Liver (tissue), 9 donors: ENCODE results near the gene RND3. TPM values are rescaled to one million over a fixed set of nuclear protein-coding genes. Genes with fewer than 3 reads are reported as not detected.

Experiments
- DNase-seq: peaks from one replicate; pipeline ENCODE4 v3.0.0-alpha.2; 2017; ENCODE audit warnings: low spot score
- H3K27ac ChIP-seq, 2 donors: one replicate each; pipeline ENCODE4 v1.7.0; 2013; ENCODE audit warnings: inconsistent platforms in 2 of 2, low read length in 2 of 2, control low read depth in 1 of 2, low read depth in 1 of 2, mild to moderate bottlenecking in 1 of 2
- H3K27me3 ChIP-seq, 4 donors: one replicate each; pipeline versions ENCODE4 v1.6.1 to v1.7.0; 2013; ENCODE audit warnings: low read length in 3 of 4, inconsistent platforms in 1 of 4, mild to moderate bottlenecking in 1 of 4, moderate library complexity in 1 of 4; ENCODE audit not compliant: control insufficient read depth in 4 of 4, insufficient read depth in 4 of 4
- H3K36me3 ChIP-seq, 4 donors: one replicate each; pipeline versions ENCODE4 v1.6.1 to v1.7.0; 2013; ENCODE audit warnings: low read length in 3 of 4, mild to moderate bottlenecking in 3 of 4, low read depth in 1 of 4, moderate library complexity in 1 of 4; ENCODE audit not compliant: control insufficient read depth in 4 of 4, insufficient read depth in 3 of 4
- H3K4me1 ChIP-seq, 4 donors: one replicate each; pipeline versions ENCODE4 v1.6.1 to v1.7.0; 2013; ENCODE audit warnings: low read length in 3 of 4, mild to moderate bottlenecking in 3 of 4, moderate library complexity in 1 of 4; ENCODE audit not compliant: control insufficient read depth in 4 of 4, insufficient read depth in 4 of 4
- H3K4me3 ChIP-seq, 3 donors: one replicate each; pipeline versions ENCODE4 v1.6.1 to v1.7.0; 2013; ENCODE audit warnings: low read length in 3 of 3, control low read depth in 1 of 3, low read depth in 1 of 3, mild to moderate bottlenecking in 1 of 3
- H3K9ac ChIP-seq, 2 donors: one replicate each; pipeline ENCODE4 v1.7.0; 2013; ENCODE audit warnings: low read length in 2 of 2, mild to moderate bottlenecking in 2 of 2, moderate library complexity in 2 of 2, control low read depth in 1 of 2, low read depth in 1 of 2
- H3K9me3 ChIP-seq, 4 donors: one replicate each; pipeline versions ENCODE4 v1.6.1 to v1.7.0; 2013; ENCODE audit warnings: low read length in 3 of 4; ENCODE audit not compliant: control insufficient read depth in 4 of 4
- ATF3 ChIP-seq: IDR thresholded peaks from 2 replicates; pipeline ENCODE4 v1.6.1; 2016; ENCODE audit warnings: antibody characterized with exemption
- CTCF ChIP-seq: fragments of 150-350 bp; IDR thresholded peaks from 2 replicates; pipeline ENCODE4 v1.5.1; 2017; ENCODE audit warnings: improper control_type of control experiment, low read depth, low read length; ENCODE audit not compliant: missing input control
- EGR1 ChIP-seq, 2 donors: IDR thresholded peaks; 2 replicates each; pipeline ENCODE4 v1.6.1; 2016 to 2018; ENCODE audit warnings: antibody characterized with exemption in 2 of 2, low read depth in 2 of 2
- FOXA1 ChIP-seq: IDR thresholded peaks from 2 replicates; pipeline ENCODE4 v1.6.1; 2016; ENCODE audit warnings: antibody characterized with exemption
- FOXA2 ChIP-seq: IDR thresholded peaks from 2 replicates; pipeline ENCODE4 v1.6.1; 2016; ENCODE audit warnings: antibody characterized with exemption
- GABPA ChIP-seq, 2 donors: IDR thresholded peaks in 1 of 2; conservative IDR thresholded peaks in 1 of 2; 2 replicates each; pipeline ENCODE4 v1.6.1; 2016; ENCODE audit warnings: antibody characterized with exemption in 2 of 2, mild to moderate bottlenecking in 1 of 2, moderate library complexity in 1 of 2
- HNF4A ChIP-seq, 2 donors: conservative IDR thresholded peaks; 2 replicates each; pipeline ENCODE4 v1.6.1; 2016; ENCODE audit warnings: antibody characterized with exemption in 2 of 2, mild to moderate bottlenecking in 2 of 2
- HNF4G ChIP-seq: IDR thresholded peaks from 2 replicates; pipeline ENCODE4 v1.6.1; 2016; ENCODE audit warnings: antibody characterized with exemption
- JUND ChIP-seq, 2 donors: IDR thresholded peaks; 2 replicates each; pipeline ENCODE4 v1.6.1; 2016; ENCODE audit warnings: antibody characterized with exemption in 2 of 2
- MAX ChIP-seq: IDR thresholded peaks from 2 replicates; pipeline ENCODE4 v1.6.1; 2016; ENCODE audit warnings: antibody characterized with exemption
- NR2F2 ChIP-seq: IDR thresholded peaks from 2 replicates; pipeline ENCODE4 v1.6.1; 2016; ENCODE audit warnings: antibody characterized with exemption
- RAD21 ChIP-seq, 2 donors: IDR thresholded peaks; 2 replicates each; pipeline ENCODE4 v1.6.1; 2016; ENCODE audit warnings: antibody characterized with exemption in 2 of 2, mild to moderate bottlenecking in 2 of 2
- REST ChIP-seq: IDR thresholded peaks from 2 replicates; pipeline ENCODE4 v1.6.1; 2016; ENCODE audit warnings: antibody characterized with exemption, mild to moderate bottlenecking
- RXRA ChIP-seq, 2 donors: IDR thresholded peaks; 2 replicates each; pipeline ENCODE4 v1.6.1; 2017 to 2018; ENCODE audit warnings: antibody characterized with exemption in 2 of 2, mild to moderate bottlenecking in 1 of 2
- SP1 ChIP-seq: IDR thresholded peaks from 2 replicates; pipeline ENCODE4 v1.6.1; 2018; ENCODE audit warnings: antibody characterized with exemption, mild to moderate bottlenecking
- TAF1 ChIP-seq: conservative IDR thresholded peaks from 2 replicates; pipeline ENCODE4 v1.6.1; 2016; ENCODE audit warnings: antibody characterized with exemption, mild to moderate bottlenecking
- YY1 ChIP-seq: IDR thresholded peaks from 2 replicates; pipeline ENCODE4 v1.6.1; 2016; ENCODE audit warnings: antibody characterized with exemption, mild to moderate bottlenecking
- ZBTB33 ChIP-seq: IDR thresholded peaks from 2 replicates; pipeline ENCODE4 v1.6.1; 2016; ENCODE audit warnings: antibody characterized with exemption
- WGBS: extraction: QIAGEN DNeasy Blood & Tissue Kit; methylation state at CpG from one replicate; pipeline ENCODE4 v1.1.7; 2013; 5-methylcytosine and 5-hydroxymethylcytosine counted together
- polyA plus RNA-seq, 2 donors: library from polyadenylated mRNA; stranded (reverse) in 1 of 2; unstranded in 1 of 2; fragments of 200-250 nt in 1 of 2; fragments of >200 nt in 1 of 2; fragmentation: Nextera tagmentation in 1 of 2; extraction: Ambion mirVana in 1 of 2; gene quantifications; one replicate each; pipeline versions ENCODE4 v1.2.1 to v1.2.3, GENCODE V29; 2013 to 2015
- total RNA-seq, 2 donors: library from RNA; depleted of rRNA; stranded (reverse); fragments of >200 nt; gene quantifications; one replicate each; pipeline ENCODE4 v1.2.3, GENCODE V29; 2014
- donor health status: healthy.
- donor health status: healthy.
- donor health status: healthy.
- donor health status: healthy.
- donor health status: healthy.

RND3 gene
- total and polyA plus RNA-seq, 4 donors: 14.8 to 30.0 (median 21.6) TPM

GRCh38 chr2:150517951-150518680 lies 30.6 kb upstream of the RND3 start:
- no peak overlapping the region for H3K9ac ChIP-seq
- DNase-seq: no peak
- 79% methylated on average over 5 of the region's 5 CpGs for WGBS
- no peak overlapping the region for H3K27ac ChIP-seq
- no peak overlapping the region for H3K4me3 ChIP-seq
- H3K36me3 ChIP-seq: no peaks in the 10 kb centered on the region
- no peaks in the 10 kb centered on the region for H3K27me3 ChIP-seq
- no peaks in the 10 kb centered on the region for H3K4me1 ChIP-seq
- H3K9me3 ChIP-seq: no peaks in the 10 kb centered on the region
- TF ChIP-seq RXRA (IDR thresholded peaks at IDR 0.05): no peak
- TF ChIP-seq FOXA1: no peak
- no peak for TF ChIP-seq EGR1 (IDR thresholded peaks at IDR 0.05; ENCODE audit: low read depth in 2 of 2)

GRCh38 chr2:150513647-150514046 lies 26.2 kb upstream of the RND3 start:
- H3K27me3 ChIP-seq: no peaks in the 10 kb centered on the region
- H3K36me3 ChIP-seq: no peaks in the 10 kb centered on the region
- no peak overlapping the region for H3K27ac ChIP-seq
- H3K4me3 ChIP-seq: no peak overlapping the region
- H3K9me3 ChIP-seq: no peaks in the 10 kb centered on the region
- TF ChIP-seq NR2F2 (no peak), CTCF (no peak), FOXA2 (no peak), TAF1 (no peak), HNF4A (conservative IDR thresholded peaks at IDR 0.05) (no peak), ATF3 (no peak), REST (no peak), JUND (IDR thresholded peaks at IDR 0.05) (no peak), RXRA (IDR thresholded peaks at IDR 0.05) (no peak), FOXA1 (no peak), RAD21 (IDR thresholded peaks at IDR 0.05) (no peak), EGR1 (IDR thresholded peaks at IDR 0.05; ENCODE audit: low read depth in 2 of 2) (no peak), YY1 (no peak), SP1 (no peak), HNF4G (no peak), MAX (no peak), GABPA (IDR thresholded peaks at IDR 0.05 in 1 of 2, conservative IDR thresholded peaks at IDR 0.05 in 1 of 2) (no peak), ZBTB33 (no peak)
- DNase-seq: no peak
- no peaks in the 10 kb centered on the region for H3K4me1 ChIP-seq
- no peak overlapping the region for H3K9ac ChIP-seq
